A673 (cell line): Measurements from ENCODE around the gene FAM241B.

Experiments used
- CTCF ChIP-seq: fragments of 300-800, 200-600 bp; sonication (generic); conservative IDR thresholded peaks from 2 replicates; pipeline ENCODE4 v1.5.1; 2017; ENCODE audit warnings: low read depth, mild to moderate bottlenecking, antibody characterized with exemption, low read length, moderate library complexity, mixed read lengths
- EZH2 ChIP-seq: fragments of 200-600 bp; sonication (generic); IDR thresholded peaks from 2 replicates; pipeline ENCODE4 v1.6.1; 2017; ENCODE audit warnings: borderline replicate concordance, low read depth, mild to moderate bottlenecking, mixed read lengths, antibody characterized with exemption, low read length; ENCODE audit not compliant: poor library complexity, severe bottlenecking

GRCh38 chr10:69655124-69655867 lies 25.2 kb downstream of the FAM241B start:
- TF ChIP-seq EZH2: no peak
- no peak for TF ChIP-seq CTCF
